Stimulated activated CD8-positive, alpha-beta memory T cell treated with anti-CD3 and anti-CD28 coated beads, Interleukin-15, amount 100 ng/mL, for 24 hours (primary cell): ENCODE data around the gene TUBA1C.

Experiments used
- DNase-seq: peaks from one replicate; pipeline ENCODE4 v3.0.0-alpha.2; 2020; ENCODE audit warnings: low read depth

TUBA1C gene

DNA sequence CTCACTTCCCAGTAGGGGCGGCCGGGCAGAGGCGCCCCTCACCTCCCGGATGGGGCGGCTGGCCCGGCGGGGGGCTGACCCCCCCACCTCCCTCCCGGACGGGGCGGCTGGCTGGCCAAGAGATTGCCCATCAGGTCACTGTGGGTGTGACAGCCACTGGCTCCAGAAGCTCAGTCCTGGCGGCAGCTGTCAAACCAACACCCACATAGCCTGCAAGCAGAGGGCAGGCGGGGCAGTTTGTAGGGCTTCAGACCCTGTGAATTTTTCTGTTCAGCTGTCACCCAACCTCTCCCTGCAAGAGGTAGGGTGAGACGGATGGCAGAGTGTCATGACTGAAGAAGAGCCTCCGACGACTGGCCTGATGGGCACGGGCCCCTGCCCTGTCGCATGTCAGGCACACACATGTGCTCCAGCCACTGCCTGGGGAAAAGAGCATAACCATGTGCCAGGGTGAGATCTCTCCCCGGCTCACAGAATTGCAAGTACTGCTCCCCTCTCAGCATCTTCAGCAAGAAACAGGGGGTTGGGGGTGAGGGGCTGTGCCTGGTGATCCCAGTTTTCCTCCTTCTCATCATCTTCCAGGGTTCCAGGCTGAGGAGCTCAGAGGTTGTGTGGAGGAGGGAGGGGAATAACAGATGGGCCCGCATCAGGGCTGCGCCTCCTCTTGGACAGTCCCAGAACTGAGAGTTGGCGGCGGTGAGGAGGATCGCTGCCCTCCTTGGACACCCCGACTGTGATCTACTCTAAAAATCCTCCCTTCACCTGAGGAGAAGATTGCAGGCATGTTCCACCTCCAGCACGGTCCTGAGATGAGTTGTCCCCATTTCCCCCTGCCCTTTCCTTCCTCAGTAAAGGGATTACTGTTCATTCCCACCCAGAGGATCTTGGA, 18.9 kb downstream of the TUBA1C start:
- no peak for DNase-seq

- DNase-seq = no peak
Measured at GRCh38 chr12:49284672-49285071, 19.8 kb downstream of the TUBA1C start.

DNA sequence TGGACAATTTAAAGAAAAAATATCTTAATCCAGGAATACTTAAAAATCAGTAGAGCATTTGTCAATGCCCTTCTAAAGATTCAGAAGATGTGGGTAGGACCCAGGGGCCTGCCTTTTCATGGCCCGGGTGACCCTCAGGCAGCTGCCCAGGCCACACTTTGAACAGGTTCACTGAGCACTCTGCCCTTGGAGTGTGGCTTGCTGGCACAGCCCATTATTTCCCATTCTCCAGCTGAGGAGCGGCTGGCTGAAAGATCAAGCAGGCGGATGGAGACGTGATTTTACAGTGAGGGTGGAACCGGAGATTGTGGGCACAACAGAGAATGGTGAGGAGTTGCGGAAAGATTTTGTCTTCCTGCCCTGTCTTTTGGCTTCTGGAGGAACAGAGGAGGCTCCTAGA, 23.0 kb downstream of the TUBA1C start:
- DNase-seq = no peak

- DNase-seq = no peak
Measured at GRCh38 chr12:49288412-49288853, 23.6 kb downstream of the TUBA1C start.

- no peak for DNase-seq
Measured at GRCh38 chr12:49288922-49289555, 24.2 kb downstream of the TUBA1C start.

DNA sequence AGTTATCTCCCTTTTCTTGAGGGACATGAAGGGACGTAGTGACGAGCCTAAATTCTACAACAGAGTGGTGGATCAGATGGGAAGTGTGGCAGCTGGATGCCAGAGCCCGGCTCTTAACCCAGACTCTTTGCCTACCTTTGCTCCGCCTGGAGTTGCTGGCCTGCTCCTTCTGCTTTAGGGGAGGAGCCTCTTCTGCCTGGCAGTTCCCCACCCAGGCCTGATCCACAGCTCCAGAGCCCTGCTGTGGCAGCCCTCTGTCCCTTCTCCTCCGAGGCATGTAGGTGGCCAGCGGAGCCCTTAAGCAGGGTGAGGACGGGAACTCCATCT, 27.8 kb downstream of the TUBA1C start:
- no peak for DNase-seq

GRCh38 chr12:49293056-49293956, 28.4 kb downstream of the TUBA1C start:
- DNase-seq = no peak

DNA sequence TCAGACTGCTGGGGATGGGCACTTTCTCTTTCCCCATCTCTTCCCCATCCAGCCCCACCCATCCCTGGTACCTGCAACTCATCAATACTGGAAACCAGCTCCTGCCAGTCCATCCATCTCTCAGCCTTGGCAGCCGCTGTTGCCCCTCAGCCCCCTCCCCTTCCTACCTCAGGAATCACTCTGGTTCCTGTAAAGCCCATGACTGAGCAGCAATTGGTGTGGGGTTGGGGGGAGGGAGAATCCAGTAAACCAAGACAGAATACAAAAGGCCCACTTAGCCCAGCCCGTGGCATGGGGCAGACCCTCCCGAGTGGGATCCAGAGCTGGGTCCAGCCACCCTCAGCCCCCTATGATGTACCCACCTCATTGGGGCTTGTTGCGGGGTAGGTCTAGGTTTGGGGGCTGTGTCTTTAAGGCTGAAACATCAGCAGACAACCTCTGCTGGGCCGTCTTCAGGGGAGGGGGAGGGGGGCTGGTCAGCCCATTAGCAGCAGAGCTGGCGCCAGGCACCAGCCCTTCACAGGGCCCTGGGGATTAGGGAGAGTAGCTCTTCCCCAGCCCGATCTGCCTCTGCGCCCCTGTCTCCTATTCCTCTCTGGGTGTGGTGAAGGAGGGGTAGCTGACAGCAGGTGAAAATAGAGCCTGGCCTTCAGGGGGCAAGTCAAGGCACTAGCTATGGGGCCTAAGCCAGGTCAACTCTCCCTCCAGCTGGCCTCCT, 29.4 kb downstream of the TUBA1C start:
- DNase-seq = no peak

GRCh38 chr12:49294804-49295081, 29.9 kb downstream of the TUBA1C start:
- DNase-seq = no peak

DNA sequence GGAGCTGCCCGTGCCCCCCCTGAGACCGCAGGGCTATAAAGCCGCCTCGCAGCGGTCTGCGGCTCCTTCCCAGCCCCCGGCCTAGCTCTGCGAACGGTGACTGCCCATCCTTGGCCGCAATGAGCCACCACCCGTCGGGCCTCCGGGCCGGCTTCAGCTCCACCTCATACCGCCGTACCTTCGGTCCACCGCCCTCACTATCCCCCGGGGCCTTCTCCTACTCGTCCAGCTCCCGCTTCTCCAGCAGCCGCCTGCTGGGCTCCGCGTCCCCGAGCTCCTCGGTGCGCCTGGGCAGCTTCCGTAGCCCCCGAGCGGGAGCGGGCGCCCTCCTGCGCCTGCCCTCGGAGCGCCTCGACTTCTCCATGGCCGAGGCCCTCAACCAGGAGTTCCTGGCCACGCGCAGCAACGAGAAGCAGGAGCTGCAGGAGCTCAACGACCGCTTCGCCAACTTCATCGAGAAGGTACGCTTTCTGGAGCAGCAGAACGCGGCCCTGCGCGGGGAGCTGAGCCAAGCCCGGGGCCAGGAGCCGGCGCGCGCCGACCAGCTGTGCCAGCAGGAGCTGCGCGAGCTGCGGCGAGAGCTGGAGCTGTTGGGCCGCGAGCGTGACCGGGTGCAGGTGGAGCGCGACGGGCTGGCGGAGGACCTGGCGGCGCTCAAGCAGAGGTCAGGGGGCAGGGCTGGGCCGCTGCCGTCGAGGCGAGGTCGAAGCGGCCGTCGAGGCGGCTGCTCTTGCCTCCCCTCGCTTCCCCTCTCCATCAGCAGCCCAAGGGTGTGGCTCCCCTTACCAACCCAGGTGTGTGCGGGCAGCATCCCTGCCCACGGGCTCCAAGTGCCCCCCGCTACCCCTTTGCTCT, 30.4 kb downstream of the TUBA1C start, which contains the start of gene PRPH:
PRPH (plus strand) TSS at position 66 of the 855 bp plus-strand sequence; CDS start at position 120, 54 bp downstream.
- DNase-seq = no peak

DNA sequence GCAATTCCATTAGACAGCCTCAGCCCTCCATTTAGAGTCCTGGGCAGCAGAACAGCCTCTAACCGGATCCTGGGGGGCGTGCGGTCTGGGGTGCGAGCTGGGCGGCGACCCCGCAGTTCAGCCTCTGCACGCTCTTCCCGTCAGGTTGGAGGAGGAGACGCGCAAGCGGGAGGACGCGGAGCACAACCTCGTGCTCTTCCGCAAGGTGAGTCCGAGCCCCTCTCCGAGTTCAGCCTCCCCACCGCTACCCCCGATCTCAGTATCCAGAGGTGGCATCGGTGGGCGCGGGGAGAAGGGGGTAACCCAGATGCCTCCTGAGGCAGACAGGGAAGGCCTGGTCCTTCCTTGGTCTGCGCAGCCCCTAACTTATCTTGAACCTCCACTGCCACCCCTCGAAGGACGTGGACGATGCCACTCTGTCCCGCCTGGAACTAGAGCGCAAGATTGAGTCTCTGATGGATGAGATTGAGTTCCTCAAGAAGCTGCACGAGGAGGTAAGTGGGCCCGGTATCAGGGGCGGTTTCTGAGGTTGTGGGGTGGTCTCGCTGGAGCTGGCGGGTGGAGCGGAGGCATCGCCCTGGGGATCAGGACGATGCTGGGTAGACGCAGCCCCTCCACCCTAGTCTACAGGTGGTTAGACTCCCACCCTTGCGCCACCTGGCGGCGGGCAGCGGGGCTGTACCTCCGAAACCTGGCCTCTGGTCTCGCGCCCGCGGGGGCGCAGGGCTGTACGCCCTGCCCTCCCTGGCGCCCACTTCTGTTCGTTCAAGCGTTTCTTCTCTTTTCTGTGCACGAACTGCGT, 31.4 kb downstream of the TUBA1C start:
- DNase-seq = peak; percentile 48

- DNase-seq = no peak
Measured at GRCh38 chr12:49296836-49297694, 32.2 kb downstream of the TUBA1C start.

DNA sequence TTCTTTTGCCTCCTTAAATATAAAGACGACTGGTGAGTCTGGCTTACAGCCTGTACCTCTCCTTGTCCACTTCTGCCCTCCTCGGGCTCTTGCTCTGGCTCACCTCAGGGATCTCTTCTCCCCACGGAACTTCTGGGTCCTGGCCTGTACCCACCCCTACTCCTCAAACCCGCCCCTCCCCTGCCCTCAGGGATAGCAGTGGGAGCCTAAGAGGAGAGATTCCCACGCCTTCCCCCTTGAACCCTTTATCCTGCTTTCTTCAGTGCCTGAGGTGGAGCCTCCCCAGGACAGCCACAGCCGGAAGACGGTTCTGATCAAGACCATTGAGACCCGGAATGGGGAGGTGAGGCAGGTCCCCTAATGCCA, 32.8 kb downstream of the TUBA1C start:
- DNase-seq = no peak

- DNase-seq = no peak
Measured at GRCh38 chr12:49298160-49298559, 33.3 kb downstream of the TUBA1C start.

GRCh38 chr12:49301760-49302159, 36.9 kb downstream of the TUBA1C start:
- no peak for DNase-seq

- no peak for DNase-seq
Measured at GRCh38 chr12:49304161-49304560, 39.3 kb downstream of the TUBA1C start.

DNA sequence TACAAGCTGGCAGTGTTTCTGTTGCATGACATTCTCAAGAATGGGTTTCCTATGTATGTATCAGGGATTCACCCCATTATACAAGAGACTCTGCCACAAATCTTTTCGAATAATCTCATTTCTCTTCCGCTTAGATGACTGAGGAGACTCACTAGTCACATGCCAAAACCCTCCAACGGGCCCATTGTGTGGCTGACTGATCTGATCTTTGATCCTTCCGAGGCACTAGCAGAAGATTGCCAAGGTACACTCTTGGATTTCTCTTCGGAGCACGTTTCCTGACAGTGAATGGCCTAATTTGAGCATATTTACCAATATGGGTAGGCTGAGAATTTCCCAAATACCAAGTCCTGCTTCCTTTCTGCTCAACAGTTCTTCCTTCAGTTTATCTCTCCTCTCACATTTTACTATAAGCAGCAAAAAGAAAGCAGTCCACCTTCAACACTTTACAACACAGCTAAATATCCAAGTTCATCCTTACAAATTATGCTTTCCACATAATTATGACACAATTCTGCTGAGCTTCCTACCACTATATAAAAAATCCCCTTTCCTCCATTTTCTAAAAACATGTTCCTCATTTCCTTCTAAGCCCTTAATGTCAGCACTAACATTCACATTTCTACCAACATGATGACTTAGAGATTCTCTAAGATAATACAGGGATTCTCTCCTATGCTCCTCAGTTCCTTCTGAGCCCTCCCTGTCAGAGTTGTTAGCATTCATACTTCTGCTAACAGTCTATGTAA, 41.1 kb downstream of the TUBA1C start:
- no peak for DNase-seq

- DNase-seq = no peak
Measured at GRCh38 chr12:49309386-49309785, 44.5 kb downstream of the TUBA1C start.
